PC-3 (cell line): Measurements from ENCODE around the gene MYH7. TPM values are rescaled to one million over a fixed set of nuclear protein-coding genes. Genes with fewer than 3 reads are reported as not detected.
"Not testable (repeated sequence)": the region's sequence is repeated elsewhere in the genome, so short reads cannot be mapped to it uniquely, and the experiment has no call there.

ENCODE experiments used
- ATAC-seq: fragments of 200-7000 bp; cut with Tn5 transposase; 2 replicates; pipeline ENCODE4 v1.9.1; 2020; ENCODE audit warnings: mild to moderate bottlenecking, moderate library complexity
- BruUV-seq: library from RNA; stranded (reverse); fragments of 400-500 nt; replicated peaks from 2 replicates; lab custom pipeline; 2021; lab: Mats Ljungman, UMichigan
- CTCF ChIA-PET: fragments of 300-600 bp; sonication (Branson Sonifier 250); formaldehyde crosslinking; loops from one replicate; lab custom pipeline; 2022; ENCODE audit warnings: antibody characterized with exemption; lab: Charles Lee
- POLR2A ChIA-PET: fragments of 300-600 bp; sonication (Branson Sonifier 250); formaldehyde crosslinking; loops from one replicate; lab custom pipeline; 2022; ENCODE audit warnings: antibody characterized with exemption; ENCODE audit not compliant: unreplicated experiment; lab: Charles Lee
- DNase-seq: peaks from one replicate; pipeline ENCODE4 v3.0.0-alpha.2; 2015
- H2AFZ ChIP-seq: fragments of 300-600 bp; sonication (generic); 2 replicates; pipeline ENCODE4 v1.6.0; 2016; ENCODE audit warnings: antibody characterized with exemption, low read length
- H3F3A ChIP-seq: fragments of 300-600 bp; sonication (generic); one replicate; pipeline ENCODE4 v1.6.0; 2017; ENCODE audit warnings: antibody characterized with exemption, low read length, control low read depth, mild to moderate bottlenecking; ENCODE audit not compliant: unreplicated experiment
- H3K27ac ChIP-seq: fragments of 300-600 bp; sonication (generic); 2 replicates; pipeline ENCODE4 v1.5.1; 2016; ENCODE audit warnings: mild to moderate bottlenecking, low read length
- H3K27me3 ChIP-seq: fragments of 300-600 bp; sonication (generic); 2 replicates; pipeline ENCODE4 v1.6.1; 2016; ENCODE audit warnings: low read length, mixed read lengths
- H3K36me3 ChIP-seq: fragments of 300-600 bp; sonication (generic); 2 replicates; pipeline ENCODE4 v1.6.1; 2016; ENCODE audit warnings: low read depth, mixed run types, low read length, mixed read lengths
- H3K4me1 ChIP-seq: fragments of 300-600 bp; sonication (generic); 2 replicates; pipeline ENCODE4 v1.5.1; 2016; ENCODE audit warnings: low read length; ENCODE audit not compliant: insufficient read depth
- H3K4me2 ChIP-seq: fragments of 300-600 bp; sonication (generic); 2 replicates; pipeline ENCODE4 v1.6.0; 2016; ENCODE audit warnings: low read length
- H3K4me3 ChIP-seq: fragments of 300-600 bp; sonication (generic); 2 replicates; pipeline ENCODE4 v1.5.1; 2016; ENCODE audit warnings: mild to moderate bottlenecking, low read length, mixed read lengths
- H3K79me2 ChIP-seq: fragments of 300-600 bp; sonication (generic); 2 replicates; pipeline ENCODE4 v1.6.1; 2017; ENCODE audit warnings: low read length, mixed read lengths
- H3K9ac ChIP-seq: fragments of 300-600 bp; sonication (generic); 2 replicates; pipeline ENCODE4 v1.6.0; 2016; ENCODE audit warnings: mild to moderate bottlenecking, low read length
- H3K9me2 ChIP-seq: fragments of 300-600 bp; sonication (generic); replicated peaks from 2 replicates; pipeline ENCODE4 v1.6.1; 2016; ENCODE audit warnings: mixed run types, low read length, mixed read lengths
- H3K9me3 ChIP-seq: fragments of 300-600 bp; sonication (generic); 2 replicates; pipeline ENCODE4 v1.6.1; 2016; ENCODE audit warnings: low read length, mixed read lengths
- H4K20me1 ChIP-seq: fragments of 300-600 bp; sonication (generic); 2 replicates; pipeline ENCODE4 v1.6.1; 2016; ENCODE audit warnings: low read length, mixed read lengths
- EZH2 ChIP-seq: fragments of 300-600 bp; sonication (generic); IDR thresholded peaks from one replicate; pipeline ENCODE4 v1.6.1; 2017; ENCODE audit warnings: antibody characterized with exemption, mild to moderate bottlenecking, low read length; ENCODE audit not compliant: unreplicated experiment
- EZH2phosphoT487 ChIP-seq: fragments of 300-600 bp; sonication (generic); IDR thresholded peaks from 2 replicates; pipeline ENCODE4 v1.6.1; 2018; ENCODE audit warnings: mild to moderate bottlenecking, antibody characterized with exemption, low read length, borderline replicate concordance
- intact Hi-C: fragments of 100-400 bp; cut with micrococcal nuclease; formaldehyde crosslinking; loops from 2 replicates; pipeline ENCODE4 v1.9.0; 2023
- total RNA-seq: library from RNA; depleted of rRNA; stranded (reverse); fragments of >200 nt; gene quantifications from 2 replicates; pipeline ENCODE4 v1.2.3, GENCODE V29; 2014
- TF ChIP-seq, protein P1 (sequence below): fragments of 300-600 bp; sonication (generic); conservative IDR thresholded peaks from 2 replicates; pipeline ENCODE4 v1.5.1; 2017; ENCODE audit warnings: antibody characterized with exemption, low read depth, mild to moderate bottlenecking, low read length

MYH7 gene
- total RNA-seq, 1 experiment from 2014 or later = not detected

DNA sequence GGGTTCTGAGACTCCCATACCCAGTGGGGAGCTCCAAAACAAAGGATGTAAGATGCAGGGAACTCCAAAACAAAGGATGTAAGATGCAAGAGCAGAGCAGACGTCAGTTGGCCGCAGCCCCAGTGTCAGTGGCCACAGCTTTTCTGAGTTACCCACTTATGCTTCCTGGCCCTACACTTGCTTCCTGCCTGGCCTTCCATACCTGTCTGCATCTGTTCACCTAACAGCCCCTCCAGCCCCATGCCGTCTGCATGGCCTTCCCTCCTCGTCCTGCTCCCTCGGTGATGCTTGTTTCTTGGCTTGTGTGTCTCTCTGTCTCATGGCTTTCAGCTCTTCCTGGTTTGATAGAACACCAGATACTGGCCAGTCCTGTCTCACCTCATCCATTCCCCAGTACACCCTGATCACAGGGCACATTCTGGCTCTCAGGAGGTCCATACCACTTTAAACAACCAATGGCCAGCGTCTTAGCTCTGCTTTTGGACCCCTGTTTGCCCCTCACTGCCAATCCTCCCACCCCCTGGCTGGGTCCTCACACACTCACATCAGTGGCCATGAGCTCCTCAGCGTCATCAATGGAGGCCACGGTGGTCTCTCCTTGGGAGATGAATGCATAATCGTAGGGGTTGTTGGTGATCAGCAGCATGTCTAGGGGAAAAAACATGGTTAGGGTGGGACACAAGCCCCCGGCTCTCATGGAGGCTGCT lies 5.3 kb downstream of the MYH7 start:
- POLR2A ChIA-PET = no interaction called here
- peaks cover 49% of the 10 kb centered on the region for H3K27me3 ChIP-seq
- no peak for ATAC-seq

DNA sequence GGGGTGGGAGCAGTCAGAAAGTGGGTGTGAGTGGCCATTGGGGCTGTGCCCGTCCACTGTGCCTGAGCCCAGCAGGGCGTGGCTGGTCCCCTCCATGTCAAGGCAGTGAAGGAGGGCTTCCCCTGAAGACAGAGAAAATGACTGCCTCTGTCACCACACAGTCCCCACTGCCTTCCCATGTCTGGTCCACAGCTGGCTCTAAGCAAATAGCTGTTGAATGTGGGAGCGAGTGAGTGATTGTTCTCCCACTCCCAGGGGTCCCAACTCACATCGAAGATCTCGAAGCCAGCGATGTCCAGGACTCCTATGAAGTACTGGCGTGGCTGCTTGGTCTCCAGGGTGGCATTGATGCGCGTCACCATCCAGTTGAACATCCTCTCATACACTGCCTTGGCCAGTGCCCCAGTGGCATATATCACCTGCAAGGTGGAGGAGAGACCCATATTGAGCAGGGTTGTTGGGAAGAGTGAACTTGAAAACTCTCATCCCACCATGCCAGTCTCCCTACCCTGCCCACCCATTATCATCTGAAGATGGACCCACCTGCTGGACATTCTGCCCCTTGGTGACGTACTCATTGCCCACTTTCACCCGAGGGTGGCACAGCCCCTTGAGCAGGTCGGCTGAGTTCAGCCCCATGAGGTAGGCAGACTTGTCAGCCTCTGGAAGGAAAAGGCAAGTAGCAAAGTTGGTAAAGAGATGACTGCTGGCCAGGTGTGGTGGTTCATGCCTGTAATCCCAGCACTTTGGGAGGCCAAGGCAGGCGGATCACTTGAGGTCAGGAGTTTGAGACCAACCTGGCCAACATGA lies 6.6 kb downstream of the MYH7 start:
- no TSS peak for BruUV-seq
- Histone ChIP-seq H3F3A (no peaks in the 10 kb centered on the region), H3K27me3 (peaks cover 42% of the 10 kb centered on the region), H3K36me3 (no peaks in the 10 kb centered on the region), H2AFZ (no peak overlapping the region), H3K9ac (no peak overlapping the region), H3K4me2 (no peak overlapping the region), H3K4me3 (no peak overlapping the region), H3K4me1 (no peaks in the 10 kb centered on the region), H3K79me2 (no peaks in the 10 kb centered on the region), H3K9me3 (no peaks in the 10 kb centered on the region), H4K20me1 (no peaks in the 10 kb centered on the region), H3K9me2 (no peaks in the 10 kb centered on the region), H3K27ac (no peak overlapping the region)
- no peak for TF ChIP-seq EZH2
- no peak for TF ChIP-seq EZH2phosphoT487
- TF ChIP-seq, protein P1, sequence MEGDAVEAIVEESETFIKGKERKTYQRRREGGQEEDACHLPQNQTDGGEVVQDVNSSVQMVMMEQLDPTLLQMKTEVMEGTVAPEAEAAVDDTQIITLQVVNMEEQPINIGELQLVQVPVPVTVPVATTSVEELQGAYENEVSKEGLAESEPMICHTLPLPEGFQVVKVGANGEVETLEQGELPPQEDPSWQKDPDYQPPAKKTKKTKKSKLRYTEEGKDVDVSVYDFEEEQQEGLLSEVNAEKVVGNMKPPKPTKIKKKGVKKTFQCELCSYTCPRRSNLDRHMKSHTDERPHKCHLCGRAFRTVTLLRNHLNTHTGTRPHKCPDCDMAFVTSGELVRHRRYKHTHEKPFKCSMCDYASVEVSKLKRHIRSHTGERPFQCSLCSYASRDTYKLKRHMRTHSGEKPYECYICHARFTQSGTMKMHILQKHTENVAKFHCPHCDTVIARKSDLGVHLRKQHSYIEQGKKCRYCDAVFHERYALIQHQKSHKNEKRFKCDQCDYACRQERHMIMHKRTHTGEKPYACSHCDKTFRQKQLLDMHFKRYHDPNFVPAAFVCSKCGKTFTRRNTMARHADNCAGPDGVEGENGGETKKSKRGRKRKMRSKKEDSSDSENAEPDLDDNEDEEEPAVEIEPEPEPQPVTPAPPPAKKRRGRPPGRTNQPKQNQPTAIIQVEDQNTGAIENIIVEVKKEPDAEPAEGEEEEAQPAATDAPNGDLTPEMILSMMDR = no peak
- ATAC-seq (no peak), DNase-seq (no peak)
- intact Hi-C loops = no loop called here
- ChIA-PET POLR2A (no interaction called here), CTCF (no interaction called here)

More for the DNA sequence above, 5.3 kb downstream of the MYH7 start:
- Histone ChIP-seq H3K4me2 (no peak overlapping the region), H3K9ac (no peak overlapping the region), H3K36me3 (no peaks in the 10 kb centered on the region), H3F3A (no peaks in the 10 kb centered on the region), H3K4me3 (no peak overlapping the region), H3K27ac (no peak overlapping the region), H3K4me1 (no peaks in the 10 kb centered on the region), H3K9me2 (no peaks in the 10 kb centered on the region), H3K9me3 (no peaks in the 10 kb centered on the region), H4K20me1 (no peaks in the 10 kb centered on the region), H2AFZ (no peak overlapping the region), H3K79me2 (no peaks in the 10 kb centered on the region)
- no TSS peak for BruUV-seq
- CTCF ChIA-PET = no interaction called here
- intact Hi-C loops = no loop called here
- no peak for DNase-seq
- TF ChIP-seq, protein P1 = no peak

DNA sequence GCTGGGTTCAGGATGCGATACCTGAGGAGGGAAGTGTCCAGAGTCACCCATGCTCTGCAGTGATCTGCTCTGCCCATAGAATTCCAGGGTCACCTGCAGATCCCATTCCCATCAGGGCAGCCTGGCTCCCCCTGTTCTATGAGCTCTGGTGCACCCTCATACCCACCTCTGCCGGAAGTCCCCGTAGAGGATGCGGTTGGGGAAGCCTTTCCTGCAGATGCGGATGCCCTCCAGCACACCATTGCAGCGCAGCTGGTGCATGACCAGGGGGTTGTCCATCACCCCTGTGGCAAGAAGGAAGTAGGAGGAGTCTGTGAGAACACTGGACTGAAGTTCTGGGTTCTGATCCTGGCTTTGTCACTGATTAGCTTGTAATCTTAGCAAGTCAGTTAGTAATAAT lies 9.7 kb downstream of the MYH7 start:
- H3K79me2 ChIP-seq, H3K9me3 ChIP-seq, H2AFZ ChIP-seq, POLR2A ChIA-PET, BruUV-seq, H3K4me2 ChIP-seq, CTCF ChIA-PET, H3K36me3 ChIP-seq, H3K27ac ChIP-seq, ATAC-seq, H4K20me1 ChIP-seq, H3F3A ChIP-seq, H3K9me2 ChIP-seq, H3K4me3 ChIP-seq, H3K4me1 ChIP-seq, intact Hi-C loops, DNase-seq, H3K9ac ChIP-seq: not testable (repeated sequence)
- H3K27me3 ChIP-seq = peaks cover 37% of the 10 kb centered on the region
